CD4-positive, alpha-beta T cell treated with Interferon gamma for 1 hour (primary cell): Measurements from ENCODE around the gene GAD1.

Source experiments
- DNase-seq: peaks from one replicate; pipeline ENCODE4 v3.0.0-alpha.2; 2020

GAD1 gene

GRCh38 chr2:170846314-170846713, 29.6 kb downstream of the GAD1 start:
- DNase-seq, result no peak

- no peak for DNase-seq
Observed at GRCh38 chr2:170847716-170848115, 31.0 kb downstream of the GAD1 start.

GRCh38 chr2:170848587-170848986, 31.9 kb downstream of the GAD1 start:
- DNase-seq, result no peak

DNA sequence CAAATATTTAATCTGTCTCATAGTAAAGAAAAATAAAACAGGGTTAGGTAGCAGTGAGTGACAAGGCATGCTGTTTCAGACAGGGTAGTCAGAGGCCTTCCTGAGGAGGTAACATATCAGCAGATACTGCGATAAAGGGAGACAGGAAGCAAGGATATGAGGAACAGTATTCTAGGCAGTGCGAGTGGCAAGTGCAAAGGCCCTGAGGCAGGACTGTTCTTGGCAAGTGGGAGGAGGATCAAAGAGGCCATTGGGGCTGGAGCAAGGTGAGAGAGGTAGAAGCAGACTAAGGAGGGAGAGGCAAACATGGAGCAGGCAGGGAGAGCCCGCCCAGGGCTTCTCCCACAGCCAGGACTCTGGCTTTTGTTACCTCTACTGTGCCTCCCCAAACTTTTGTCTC, 33.6 kb downstream of the GAD1 start:
- no peak for DNase-seq

GRCh38 chr2:170851635-170852034, 34.9 kb downstream of the GAD1 start:
- no peak for DNase-seq

DNA sequence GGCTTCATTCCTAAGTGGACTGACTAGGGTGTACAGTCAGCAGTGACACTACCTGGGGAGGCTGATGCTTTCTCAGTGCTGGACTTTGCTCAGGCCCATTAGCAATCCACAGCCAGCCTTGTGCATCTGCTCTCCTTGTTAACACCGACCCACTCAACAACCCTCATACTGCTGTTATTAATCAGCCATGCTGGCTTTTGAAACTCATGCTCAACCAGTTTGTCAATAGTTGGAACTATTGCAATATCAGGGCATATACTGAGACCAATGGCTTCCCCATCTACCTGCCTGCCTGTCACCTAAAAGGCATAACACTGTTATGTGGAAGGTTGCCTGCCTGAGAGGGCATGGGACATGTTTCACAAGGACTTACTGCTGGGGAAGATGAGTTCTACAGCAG, 39.4 kb downstream of the GAD1 start:
- no peak for DNase-seq

- no peak for DNase-seq
Observed at GRCh38 chr2:170862286-170862902, 45.7 kb downstream of the GAD1 start.

DNA sequence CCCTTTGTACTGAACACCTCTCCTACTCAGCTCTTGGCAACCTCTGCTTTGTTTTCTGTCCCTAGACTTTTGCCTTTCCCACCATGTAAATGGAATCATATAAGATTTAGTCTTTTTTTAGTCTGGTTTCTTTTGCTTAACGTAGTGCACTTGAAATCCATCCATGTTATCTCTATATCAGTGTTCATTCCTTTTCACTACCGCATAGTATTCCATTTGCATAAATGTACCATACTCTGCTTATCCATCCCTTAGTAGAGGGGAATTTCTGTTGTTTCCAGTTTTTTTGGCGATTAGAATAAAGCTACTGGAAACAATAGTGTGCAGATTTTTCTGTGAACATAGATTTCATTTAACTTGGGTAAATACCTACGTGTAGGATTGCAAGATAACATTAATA, 46.4 kb downstream of the GAD1 start:
- no peak for DNase-seq

DNA sequence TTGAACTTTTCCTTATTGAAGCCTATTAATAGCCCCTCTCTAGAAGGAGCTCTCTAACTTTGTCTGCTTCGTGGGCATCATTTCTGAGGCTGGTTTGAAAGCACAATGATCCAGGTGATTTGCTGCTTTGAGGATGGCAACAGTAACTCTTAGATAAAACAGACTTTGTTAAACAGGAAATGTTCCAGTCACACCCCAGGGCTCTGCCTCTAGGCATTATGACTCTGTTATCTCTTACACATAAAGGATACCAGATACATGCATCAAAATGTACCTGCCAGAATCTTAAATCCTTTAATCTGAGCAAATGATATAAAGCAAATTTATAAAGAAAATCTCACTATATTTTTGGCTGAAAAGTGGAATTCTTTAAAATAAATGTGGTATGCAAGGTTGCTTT, 52.3 kb downstream of the GAD1 start:
- DNase-seq, result no peak

- DNase-seq, result no peak
Observed at GRCh38 chr2:170869461-170869860, 52.8 kb downstream of the GAD1 start.

DNA sequence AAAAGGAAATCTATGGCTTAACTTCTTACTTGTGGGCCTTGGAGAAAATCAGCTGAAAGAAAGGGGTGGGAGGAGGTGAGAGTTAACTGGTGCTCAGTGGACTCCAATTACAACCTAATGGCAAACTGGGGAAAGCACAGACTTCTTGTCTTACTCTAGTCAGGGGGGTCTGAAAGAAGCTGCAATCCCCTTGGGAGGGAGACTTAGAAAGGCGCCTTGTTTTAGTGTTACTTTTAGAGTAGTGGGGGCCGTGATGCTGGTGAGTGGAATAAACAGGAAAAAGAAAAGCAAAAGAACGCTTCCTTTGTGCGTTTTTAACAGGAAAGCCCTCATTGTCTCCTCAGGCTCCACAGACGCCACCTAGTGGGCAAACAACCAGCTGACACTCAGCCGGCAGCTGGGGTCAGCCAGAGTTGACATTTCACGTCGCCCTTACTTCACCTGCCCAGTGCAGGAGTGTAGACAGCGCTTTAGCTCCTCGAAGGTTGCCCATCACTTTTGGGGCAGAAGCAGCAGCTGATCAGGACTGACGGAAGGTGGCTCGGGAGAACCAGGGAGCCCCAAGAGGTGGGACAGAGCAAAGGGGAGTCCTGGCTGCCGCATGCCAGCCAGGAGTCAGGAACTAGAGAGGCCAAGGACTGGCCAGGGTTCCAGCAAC, 56.5 kb downstream of the GAD1 start:
- DNase-seq, result peak; percentile 51

DNA sequence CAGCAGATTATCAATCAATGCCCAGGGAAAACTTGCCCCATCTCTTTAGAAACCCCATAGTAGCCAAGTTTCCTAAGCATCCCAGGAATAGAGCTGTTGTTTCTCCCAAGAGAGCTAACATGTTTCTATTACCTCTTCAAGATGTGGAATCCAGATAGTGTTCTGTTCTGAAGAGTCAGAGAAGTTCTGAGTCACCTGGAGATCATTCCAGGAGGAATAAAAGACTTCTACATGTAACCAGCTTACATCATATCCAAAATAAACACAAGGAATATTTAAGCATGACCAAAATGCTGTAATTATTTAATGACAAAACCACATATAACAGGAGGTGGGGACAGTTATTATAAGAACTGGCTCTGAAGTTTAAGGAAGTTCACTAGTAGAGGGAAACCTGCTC, 61.4 kb downstream of the GAD1 start:
- no peak for DNase-seq

GRCh38 chr2:170878505-170878904, 61.8 kb downstream of the GAD1 start:
- DNase-seq, result no peak

- DNase-seq, result no peak
Observed at GRCh38 chr2:170881840-170882239, 65.2 kb downstream of the GAD1 start.

- no peak for DNase-seq
Observed at GRCh38 chr2:170882758-170883157, 66.1 kb downstream of the GAD1 start.

DNA sequence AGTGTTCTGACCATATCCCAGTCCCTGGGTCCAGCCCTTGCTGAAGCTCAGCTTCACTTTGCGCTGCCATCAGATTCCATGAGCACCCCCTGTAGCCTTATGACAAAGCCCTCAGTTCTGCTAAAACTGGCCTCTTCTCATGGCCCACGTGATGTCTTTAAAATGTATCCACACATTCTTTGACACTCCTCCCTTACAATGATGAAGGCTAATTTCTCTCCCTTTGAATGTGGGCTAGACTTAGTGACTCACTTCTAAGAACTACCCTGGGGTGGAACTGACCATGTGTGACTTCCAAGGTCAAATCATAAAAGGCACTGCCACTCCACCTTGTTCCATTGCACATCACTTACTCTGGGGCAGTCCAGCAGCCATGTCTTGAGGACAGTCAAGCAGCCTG, 67.0 kb downstream of the GAD1 start:
- no peak for DNase-seq

DNA sequence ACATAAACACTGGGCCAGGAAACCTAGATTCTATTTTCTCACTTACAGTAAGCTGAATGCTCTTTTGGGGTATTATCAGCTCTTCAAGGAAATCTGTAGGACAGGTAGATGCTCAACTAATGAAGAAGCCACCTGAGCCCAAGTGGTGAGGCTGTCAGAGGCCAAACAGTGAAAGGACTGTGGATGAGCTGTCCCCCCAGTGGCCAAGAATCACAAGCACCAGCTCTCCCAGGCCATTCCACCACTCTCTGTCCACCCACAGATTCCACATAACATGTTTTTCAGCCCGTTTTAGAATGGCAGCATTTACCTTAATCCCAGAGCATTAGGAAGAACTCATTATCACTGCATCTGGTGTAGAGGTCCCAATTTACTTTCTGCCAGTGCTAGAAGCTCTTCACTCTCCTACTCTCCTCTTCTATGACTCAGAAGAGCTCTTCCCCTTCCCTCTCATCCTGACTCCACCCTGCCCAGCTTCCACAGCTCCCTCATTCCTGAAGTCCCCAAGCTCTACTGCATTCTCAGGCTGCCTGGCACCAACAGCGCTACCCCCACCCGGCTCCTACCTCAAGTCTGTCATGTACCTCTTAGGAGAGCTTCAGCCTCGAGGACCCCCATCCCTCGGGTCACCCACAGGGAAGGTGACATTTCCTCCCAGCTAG, 68.6 kb downstream of the GAD1 start:
- no peak for DNase-seq

- no peak for DNase-seq
Observed at GRCh38 chr2:170886386-170886785, 69.7 kb downstream of the GAD1 start.

- DNase-seq, result no peak
Observed at GRCh38 chr2:170887496-170887895, 70.8 kb downstream of the GAD1 start.

DNA sequence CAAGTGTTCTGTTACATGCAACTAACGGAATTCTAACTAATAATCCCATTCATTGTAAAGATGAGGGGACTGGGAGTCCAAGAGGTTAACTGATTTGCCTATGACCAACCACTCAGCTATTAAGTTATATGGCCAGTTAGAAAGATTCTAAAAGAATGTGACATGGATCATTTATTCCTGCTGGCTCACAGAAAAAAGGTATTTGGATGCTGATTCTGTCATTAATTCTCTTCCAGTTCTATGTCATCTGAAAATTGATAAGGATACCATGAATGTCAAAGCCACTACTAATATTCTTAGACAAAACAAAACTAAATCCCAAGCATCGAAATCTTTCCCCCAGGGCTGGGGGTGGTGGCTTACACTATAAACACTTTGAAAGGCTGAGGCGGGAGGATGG, 71.2 kb downstream of the GAD1 start:
- DNase-seq, result no peak

DNA sequence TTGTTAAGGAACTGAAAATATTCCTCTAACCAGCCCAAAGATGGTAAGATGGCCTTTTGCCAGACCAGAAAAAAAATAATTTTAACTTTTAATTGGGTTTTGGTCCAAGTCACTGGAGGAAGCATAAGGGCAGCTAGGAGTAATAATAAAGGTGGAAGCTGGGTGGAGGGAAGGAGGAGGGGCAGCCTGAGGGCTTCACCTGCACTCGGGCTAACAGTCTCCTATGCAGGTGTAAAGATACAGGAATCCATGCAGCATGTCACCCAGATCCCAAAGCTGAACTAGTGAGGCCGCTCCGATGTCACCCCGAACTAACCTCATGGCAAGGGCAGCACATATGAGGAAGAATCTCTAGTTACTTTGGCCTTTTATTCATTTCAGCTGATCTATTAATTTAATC, 75.2 kb downstream of the GAD1 start:
- no peak for DNase-seq

GRCh38 chr2:170892391-170892951, 75.8 kb downstream of the GAD1 start:
- DNase-seq, result no peak

DNA sequence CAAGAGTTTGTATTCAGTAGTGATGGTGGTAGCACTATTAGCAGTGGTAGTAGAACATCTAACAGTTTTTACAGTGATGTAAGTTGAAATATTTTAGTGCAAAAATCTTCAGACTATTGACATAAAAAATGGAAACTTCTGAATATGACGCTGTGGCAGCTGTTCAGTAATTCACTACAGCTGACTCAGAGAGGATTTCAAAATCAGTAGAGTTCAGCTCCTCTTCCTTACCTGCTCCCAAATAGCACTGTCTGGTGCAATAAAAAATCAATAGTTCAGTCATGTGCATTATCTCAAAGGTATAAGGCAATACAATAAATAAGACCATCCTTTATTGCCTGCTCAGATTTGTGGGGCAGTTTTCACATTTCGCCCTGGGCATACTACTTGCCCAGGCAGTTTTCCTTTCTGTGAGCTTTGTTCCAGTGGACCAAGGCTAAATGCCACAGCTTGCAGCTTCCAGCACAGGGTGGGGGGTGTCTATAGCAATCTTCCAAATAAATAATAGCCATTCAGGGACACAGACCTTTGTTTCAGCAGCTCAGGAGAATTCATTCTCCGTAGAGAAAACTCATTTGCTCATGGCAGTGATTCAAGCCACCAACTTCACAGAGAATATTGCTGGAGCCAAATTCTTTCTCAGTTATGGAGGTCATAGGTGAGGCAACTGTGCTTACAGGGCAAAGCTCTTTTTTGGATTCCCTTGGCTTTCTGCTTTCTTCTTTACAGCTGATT, 78.5 kb downstream of the GAD1 start:
- DNase-seq, result no peak

DNA sequence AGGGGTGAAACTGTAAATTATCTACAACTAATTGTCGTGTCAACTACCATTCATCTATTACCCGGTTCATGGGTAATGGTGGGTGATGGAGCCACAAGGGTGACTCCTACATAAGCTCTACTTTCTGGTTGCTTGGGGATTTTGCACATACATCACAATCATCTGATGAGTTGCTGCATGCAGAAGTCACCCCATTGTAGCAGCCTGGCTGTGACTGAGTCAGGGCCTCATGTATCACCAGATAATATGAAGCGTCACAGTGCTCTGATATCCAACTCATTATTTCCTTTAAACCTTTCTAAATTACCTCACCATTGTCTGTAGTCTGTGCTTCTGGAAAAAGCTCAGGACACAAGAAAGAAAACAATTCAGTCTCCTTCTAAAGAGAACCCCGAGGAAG, 79.9 kb downstream of the GAD1 start:
- no peak for DNase-seq
